Measurements from ENCODE around the gene CHD9. TPM values are rescaled to one million over a fixed set of nuclear protein-coding genes. Genes with fewer than 3 reads are reported as not detected.
A peak's percentile ranks its signal among the peaks of the same experiment; 100 is the strongest.

Gene CHD9
- total RNA-seq, 1 donor from 2014 or later: 86.0 TPM

DNA sequence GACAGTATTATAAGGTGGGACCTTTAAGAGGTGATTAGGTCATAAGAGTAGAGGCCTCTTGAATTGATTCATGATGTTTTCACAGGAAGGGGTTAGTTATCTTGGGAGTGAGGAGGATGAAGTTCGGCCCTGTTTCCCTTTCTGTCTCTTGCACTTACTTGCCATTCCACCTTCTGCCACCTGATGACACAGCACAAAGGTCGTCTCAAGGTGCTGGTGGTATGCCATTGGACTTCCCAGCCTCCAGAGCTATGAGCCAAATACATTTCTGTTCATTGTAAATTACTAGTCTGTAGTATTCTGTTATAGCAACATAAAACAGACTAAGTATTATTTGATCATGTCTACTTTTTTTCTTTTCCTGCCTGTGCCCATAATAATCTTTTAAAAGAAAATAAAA, 23.5 kb downstream of the CHD9 start:
- Histone ChIP-seq H3K27ac (no peak overlapping the region), H3K79me2 (ENCODE audit: low read depth) (peaks cover 5% of the 10 kb centered on the region), H2AFZ (replicated peaks) (no peak overlapping the region), H3K4me2 (no peak overlapping the region), H3K9ac (no peak overlapping the region), H4K20me1 (ENCODE audit: low read depth) (no peaks in the 10 kb centered on the region), H3K4me3 (no peak overlapping the region), H3F3A (ENCODE audit: low read depth) (no peaks in the 10 kb centered on the region), H3K4me1 (peaks cover 14% of the 10 kb centered on the region), H3K27me3 (no peaks in the 10 kb centered on the region), H3K9me3 (ENCODE audit: low read depth) (no peaks in the 10 kb centered on the region), H3K36me3 (no peaks in the 10 kb centered on the region)
- H3K36me3 Mint-ChIP-seq: peaks cover 23% of the 10 kb centered on the region
- peaks cover 30% of the 10 kb centered on the region for H3K9me3 Mint-ChIP-seq
- H3K4me3 Mint-ChIP-seq: no peak overlapping the region
- no peak overlapping the region for H3K27ac Mint-ChIP-seq
- no peak for TF ChIP-seq EZH2 (IDR thresholded peaks at IDR 0.05)
- TF ChIP-seq EZH2phosphoT487 (IDR thresholded peaks at IDR 0.05): no peak
- TF ChIP-seq, protein P1, sequence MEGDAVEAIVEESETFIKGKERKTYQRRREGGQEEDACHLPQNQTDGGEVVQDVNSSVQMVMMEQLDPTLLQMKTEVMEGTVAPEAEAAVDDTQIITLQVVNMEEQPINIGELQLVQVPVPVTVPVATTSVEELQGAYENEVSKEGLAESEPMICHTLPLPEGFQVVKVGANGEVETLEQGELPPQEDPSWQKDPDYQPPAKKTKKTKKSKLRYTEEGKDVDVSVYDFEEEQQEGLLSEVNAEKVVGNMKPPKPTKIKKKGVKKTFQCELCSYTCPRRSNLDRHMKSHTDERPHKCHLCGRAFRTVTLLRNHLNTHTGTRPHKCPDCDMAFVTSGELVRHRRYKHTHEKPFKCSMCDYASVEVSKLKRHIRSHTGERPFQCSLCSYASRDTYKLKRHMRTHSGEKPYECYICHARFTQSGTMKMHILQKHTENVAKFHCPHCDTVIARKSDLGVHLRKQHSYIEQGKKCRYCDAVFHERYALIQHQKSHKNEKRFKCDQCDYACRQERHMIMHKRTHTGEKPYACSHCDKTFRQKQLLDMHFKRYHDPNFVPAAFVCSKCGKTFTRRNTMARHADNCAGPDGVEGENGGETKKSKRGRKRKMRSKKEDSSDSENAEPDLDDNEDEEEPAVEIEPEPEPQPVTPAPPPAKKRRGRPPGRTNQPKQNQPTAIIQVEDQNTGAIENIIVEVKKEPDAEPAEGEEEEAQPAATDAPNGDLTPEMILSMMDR (IDR thresholded peaks at IDR 0.05): no peak
- no peak for DNase-seq (ENCODE audit: low spot score)
- H3K4me1 Mint-ChIP-seq: peaks cover 37% of the 10 kb centered on the region
- peaks cover 4% of the 10 kb centered on the region for H3K27me3 Mint-ChIP-seq (ENCODE audit: insufficient read depth, low read depth)

DNA sequence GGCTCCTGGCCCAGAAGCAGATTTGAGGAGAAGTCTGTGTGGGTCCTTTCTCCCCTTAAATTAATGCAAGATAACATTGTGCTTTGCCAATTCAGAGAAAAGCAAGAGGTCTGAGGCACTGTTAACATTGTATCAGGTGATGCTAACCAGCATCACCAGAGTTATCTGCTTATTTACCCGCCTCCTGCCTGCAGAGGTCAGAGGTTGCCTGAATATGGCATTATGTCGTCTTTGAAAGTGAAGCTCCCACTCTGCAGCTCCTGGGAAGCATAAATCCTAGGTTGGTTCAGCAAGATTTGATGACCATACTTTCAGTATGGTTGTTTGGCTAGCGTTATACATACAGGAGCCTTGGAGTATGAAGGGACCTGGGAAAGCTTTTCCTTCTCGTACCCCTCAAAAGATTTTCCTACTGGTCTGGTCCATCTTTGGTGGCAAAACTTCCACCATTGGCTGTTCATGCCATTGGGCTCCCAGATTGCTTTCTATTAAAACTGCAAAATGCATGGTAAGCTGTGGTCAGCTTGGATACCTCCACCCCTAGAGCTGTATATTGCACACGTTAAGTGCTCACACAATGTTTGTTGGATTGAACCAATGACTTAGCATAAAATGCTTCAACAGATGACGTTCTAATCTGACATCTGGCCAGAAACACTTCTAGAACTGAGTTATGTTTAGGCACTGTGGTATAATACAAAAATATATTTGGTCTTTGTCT, 24.1 kb downstream of the CHD9 start:
- peaks cover 4% of the 10 kb centered on the region for H3K27me3 Mint-ChIP-seq (ENCODE audit: insufficient read depth, low read depth)
- Histone ChIP-seq H3F3A (ENCODE audit: low read depth) (no peaks in the 10 kb centered on the region), H3K9me3 (ENCODE audit: low read depth) (no peaks in the 10 kb centered on the region), H3K27ac (no peak overlapping the region), H2AFZ (replicated peaks) (no peak overlapping the region), H3K4me1 (peaks cover 14% of the 10 kb centered on the region), H4K20me1 (ENCODE audit: low read depth) (no peaks in the 10 kb centered on the region), H3K79me2 (ENCODE audit: low read depth) (no peaks in the 10 kb centered on the region), H3K27me3 (no peaks in the 10 kb centered on the region), H3K36me3 (no peaks in the 10 kb centered on the region), H3K4me3 (no peak overlapping the region), H3K9ac (no peak overlapping the region), H3K4me2 (no peak overlapping the region)
- H3K9me3 Mint-ChIP-seq: peaks cover 26% of the 10 kb centered on the region
- H3K27ac Mint-ChIP-seq: no peak overlapping the region
- H3K4me1 Mint-ChIP-seq: peaks cover 38% of the 10 kb centered on the region
- H3K36me3 Mint-ChIP-seq: peaks cover 19% of the 10 kb centered on the region
- no peak for DNase-seq (ENCODE audit: low spot score)
- H3K4me3 Mint-ChIP-seq: no peak overlapping the region
- TF ChIP-seq, protein P1 (IDR thresholded peaks at IDR 0.05): no peak
- TF ChIP-seq EZH2phosphoT487 (IDR thresholded peaks at IDR 0.05) (no peak), EZH2 (IDR thresholded peaks at IDR 0.05) (no peak)

DNA sequence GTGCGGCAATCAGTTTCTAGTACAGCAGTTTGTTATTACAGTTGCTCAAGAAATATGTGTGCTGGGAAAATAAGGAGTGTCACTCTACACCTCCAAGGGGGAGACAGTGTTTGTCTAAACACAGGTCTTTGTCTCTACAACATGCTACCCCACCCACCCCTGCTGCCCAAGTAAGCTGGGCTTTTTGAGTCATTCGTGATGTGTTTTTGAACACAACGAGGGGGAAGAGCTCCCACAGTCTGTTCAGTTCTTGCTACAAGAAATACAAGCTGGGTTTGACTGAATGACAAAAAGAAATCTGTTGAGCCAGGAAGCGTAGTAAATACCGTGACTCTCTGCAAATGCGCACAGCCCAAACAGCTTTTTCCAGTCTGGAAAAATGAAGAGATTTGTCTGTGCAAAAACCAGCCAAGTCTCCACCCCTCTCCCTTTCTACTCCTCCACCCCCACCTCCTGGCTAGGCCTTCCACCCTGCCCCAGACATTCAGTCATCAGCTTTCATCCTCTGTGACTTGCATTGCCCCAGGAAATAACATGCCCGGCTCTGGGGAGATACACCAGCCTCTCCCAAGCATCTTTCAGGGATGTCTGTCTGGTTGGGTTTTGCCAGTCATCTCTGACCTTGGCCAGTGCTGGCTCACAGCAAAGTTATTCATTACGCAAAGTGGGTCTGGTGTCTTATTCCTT, 25.7 kb downstream of the CHD9 start:
- peaks cover 7% of the 10 kb centered on the region for H3K27me3 Mint-ChIP-seq (ENCODE audit: insufficient read depth, low read depth)
- peaks cover 11% of the 10 kb centered on the region for H3K36me3 Mint-ChIP-seq

More for the DNA sequence above, 25.7 kb downstream of the CHD9 start:
- Histone ChIP-seq H4K20me1 (ENCODE audit: low read depth) (no peaks in the 10 kb centered on the region), H3K9ac (no peak overlapping the region), H3F3A (ENCODE audit: low read depth) (no peaks in the 10 kb centered on the region), H3K27me3 (no peaks in the 10 kb centered on the region), H3K9me3 (ENCODE audit: low read depth) (no peaks in the 10 kb centered on the region), H3K27ac (no peak overlapping the region), H3K36me3 (no peaks in the 10 kb centered on the region), H3K4me2 (no peak overlapping the region), H2AFZ (replicated peaks) (no peak overlapping the region), H3K4me3 (no peak overlapping the region), H3K4me1 (peaks cover 18% of the 10 kb centered on the region), H3K79me2 (ENCODE audit: low read depth) (no peaks in the 10 kb centered on the region)
- Mint-ChIP-seq H3K4me3 (peak overlapping the region; percentile 3), H3K4me1 (peaks cover 51% of the 10 kb centered on the region), H3K9me3 (peaks cover 13% of the 10 kb centered on the region), H3K27ac (peak overlapping the region; percentile 94)
- no peak for DNase-seq (ENCODE audit: low spot score)
- TF ChIP-seq, protein P1 (IDR thresholded peaks at IDR 0.05): no peak
- no peak for TF ChIP-seq EZH2 (IDR thresholded peaks at IDR 0.05)
- no peak for TF ChIP-seq EZH2phosphoT487 (IDR thresholded peaks at IDR 0.05)
